NCI-H446 treated with DMSO at 0.1 percent for 48 hours (cell line): Measurements from ENCODE around the gene CKAP2L.
"Not testable (repeated sequence)": the region's sequence is repeated elsewhere in the genome, so short reads cannot be mapped to it uniquely, and the experiment has no call there.

ENCODE experiments used
- DNase-seq: peaks from one replicate; lab custom pipeline; 2025; lab: John Stamatoyannopoulos, UW

CKAP2L gene

GRCh38 chr2:112709703-112710102 lies 54.7 kb downstream of the CKAP2L start:
- no peak for DNase-seq

- no peak for DNase-seq
Observed at GRCh38 chr2:112708968-112709367, 55.4 kb downstream of the CKAP2L start.

- DNase-seq: not testable (repeated sequence)
Observed at GRCh38 chr2:112706947-112707346, 57.5 kb downstream of the CKAP2L start.

GRCh38 chr2:112706170-112706664 lies 58.2 kb downstream of the CKAP2L start:
- DNase-seq: no peak

DNA sequence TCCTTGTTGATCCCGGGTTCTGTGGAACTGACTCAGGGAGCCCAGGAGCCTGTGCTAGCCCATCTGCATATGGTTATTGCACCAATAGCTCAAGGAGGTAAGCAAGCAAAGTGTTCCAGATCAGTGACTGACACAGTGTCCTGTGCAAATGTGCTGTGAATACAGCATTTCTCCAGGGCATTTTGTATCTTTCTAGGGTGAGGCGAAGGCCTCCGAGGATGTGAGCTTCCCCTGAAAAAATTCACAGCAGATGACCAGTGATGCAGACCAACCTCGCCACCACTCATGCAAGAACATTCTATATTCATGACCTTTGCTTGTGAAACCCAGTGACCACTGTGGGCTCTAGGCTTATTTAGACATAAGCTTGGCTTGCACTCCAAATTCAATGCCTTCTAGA lies 58.8 kb downstream of the CKAP2L start:
- DNase-seq: no peak

DNA sequence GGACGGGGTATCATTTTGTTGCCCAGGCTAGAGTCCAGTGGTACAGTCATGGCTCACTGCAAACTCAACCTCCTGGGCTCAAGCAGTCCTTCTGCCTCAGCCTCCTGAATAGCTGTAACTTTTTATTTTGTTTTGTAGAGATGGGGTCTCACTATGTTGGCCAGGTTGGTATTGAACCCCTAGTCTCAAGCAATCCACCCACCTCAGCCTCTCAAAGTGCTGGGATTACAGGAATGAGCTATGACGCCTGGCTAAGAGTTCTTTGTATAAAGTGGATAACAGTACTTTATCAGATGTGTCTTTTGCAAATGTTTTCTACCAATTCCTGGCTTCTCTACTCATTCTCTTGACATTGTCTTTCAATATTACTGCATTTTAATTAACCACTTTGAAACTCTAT lies 60.7 kb downstream of the CKAP2L start:
- no peak for DNase-seq

DNA sequence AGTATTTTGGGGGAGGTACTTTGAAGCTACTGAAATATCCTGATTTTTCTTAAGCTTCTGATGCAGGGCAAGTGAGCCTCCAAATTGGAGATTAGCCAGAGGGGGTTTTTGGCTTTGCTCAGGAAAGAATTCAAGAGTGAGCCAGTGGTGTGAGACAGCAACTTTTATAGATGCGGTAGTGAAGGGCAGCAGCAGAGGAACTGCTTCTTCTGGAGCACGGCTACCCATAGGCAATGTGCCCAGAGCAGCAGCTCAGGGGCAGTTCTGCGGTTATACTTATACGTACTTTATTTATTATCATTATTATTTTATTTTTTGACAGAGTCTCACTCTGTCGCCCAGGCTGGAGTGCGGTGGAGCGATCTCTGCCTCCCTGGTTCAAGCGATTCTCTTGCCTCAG lies 63.4 kb downstream of the CKAP2L start:
- DNase-seq: no peak

- no peak for DNase-seq
Observed at GRCh38 chr2:112699984-112700667, 64.3 kb downstream of the CKAP2L start.

DNA sequence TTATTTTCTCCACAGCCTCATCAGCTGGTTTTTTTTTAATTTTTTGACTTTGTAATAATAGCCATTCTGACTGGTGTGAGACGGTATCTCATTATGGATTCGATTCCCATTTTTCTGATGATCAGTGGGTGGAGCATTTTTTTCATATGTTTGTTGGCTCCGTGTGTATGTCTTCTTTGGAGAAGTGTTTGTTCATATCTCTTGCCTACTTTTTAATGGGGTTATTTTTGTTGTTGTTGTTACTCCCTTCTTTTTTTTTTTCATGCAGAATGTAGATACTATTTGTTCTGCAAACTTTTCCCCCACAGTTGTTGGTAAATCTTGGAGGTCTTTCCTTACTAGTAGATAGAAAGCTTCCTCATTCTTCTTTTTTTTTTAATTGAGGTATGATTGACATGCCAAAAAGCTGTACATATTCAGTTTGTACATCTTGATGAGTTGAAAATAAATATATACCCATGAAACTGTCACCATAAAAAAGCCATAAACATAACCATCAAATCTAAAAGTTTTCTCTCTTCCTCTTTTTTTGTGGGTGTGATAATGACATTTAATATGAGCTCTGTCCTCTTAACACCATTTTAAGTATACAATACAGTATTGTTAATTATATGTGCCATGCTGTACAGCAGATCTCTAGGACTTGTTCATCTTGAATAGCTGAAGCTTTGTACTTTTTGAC lies 65.4 kb downstream of the CKAP2L start:
- no peak for DNase-seq

DNA sequence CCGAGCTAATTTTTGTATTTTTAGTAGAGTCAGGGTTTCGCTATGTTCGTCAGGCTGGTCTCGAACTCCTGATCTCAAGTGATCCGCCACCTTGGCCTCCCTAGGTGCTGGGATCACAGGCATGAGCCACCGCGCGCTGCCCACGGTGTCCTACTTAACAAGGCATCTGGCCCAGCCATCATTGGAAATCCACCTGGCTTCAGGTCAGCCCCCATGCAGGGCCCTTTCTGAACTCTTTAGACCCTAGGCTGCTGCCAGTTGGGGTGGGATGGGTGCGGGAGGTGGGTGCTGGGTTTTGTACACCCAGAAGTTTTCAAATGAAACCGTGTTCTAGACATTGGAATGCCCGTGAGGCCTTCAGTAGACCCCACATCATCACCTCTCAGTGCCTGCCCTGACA lies 70.2 kb downstream of the CKAP2L start:
- DNase-seq: no peak

DNA sequence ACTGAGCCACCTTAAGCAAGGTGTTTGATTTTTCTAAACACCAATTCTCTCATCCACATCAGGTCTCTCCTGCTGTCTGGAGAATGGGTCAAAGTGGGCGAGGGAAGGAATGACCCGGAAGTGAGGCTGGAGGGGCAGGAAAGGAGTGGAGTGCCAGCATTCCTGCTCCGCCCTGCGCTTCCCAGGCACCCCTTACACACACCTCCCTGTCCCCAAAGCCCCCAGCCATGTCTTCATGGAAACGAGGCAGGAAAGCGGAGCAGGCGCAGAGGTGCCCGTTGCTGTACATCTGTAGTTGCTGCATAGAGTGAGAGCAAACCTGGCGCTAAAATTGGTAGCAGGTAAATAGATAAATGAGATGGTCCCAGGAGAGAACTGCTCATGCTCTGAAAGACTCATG lies 70.8 kb downstream of the CKAP2L start:
- DNase-seq: no peak

DNA sequence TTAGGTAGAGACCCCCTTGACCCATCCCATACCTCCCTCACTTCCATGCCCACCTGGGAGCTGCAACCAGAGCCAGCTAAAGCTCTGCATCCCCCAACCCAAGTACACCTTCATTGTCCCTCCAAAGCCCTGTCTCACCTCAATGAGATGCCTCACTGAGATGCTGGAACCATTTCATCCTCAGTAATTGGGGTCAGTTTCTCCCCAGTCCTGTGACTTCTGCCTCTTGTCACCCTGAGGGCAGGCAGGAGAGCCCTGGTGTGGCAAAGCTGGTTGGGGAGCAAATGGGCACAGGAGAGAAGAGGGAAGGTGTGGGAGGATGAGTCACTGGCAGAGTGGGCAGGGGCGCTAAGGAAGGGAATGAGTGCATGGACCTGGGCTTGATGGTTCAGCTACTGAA lies 71.5 kb downstream of the CKAP2L start:
- no peak for DNase-seq

GRCh38 chr2:112692495-112692911 lies 71.9 kb downstream of the CKAP2L start:
- DNase-seq: peak; percentile 58

- DNase-seq: no peak
Observed at GRCh38 chr2:112691881-112692281, 72.5 kb downstream of the CKAP2L start.

GRCh38 chr2:112690853-112691401 lies 73.5 kb downstream of the CKAP2L start:
- DNase-seq: no peak

DNA sequence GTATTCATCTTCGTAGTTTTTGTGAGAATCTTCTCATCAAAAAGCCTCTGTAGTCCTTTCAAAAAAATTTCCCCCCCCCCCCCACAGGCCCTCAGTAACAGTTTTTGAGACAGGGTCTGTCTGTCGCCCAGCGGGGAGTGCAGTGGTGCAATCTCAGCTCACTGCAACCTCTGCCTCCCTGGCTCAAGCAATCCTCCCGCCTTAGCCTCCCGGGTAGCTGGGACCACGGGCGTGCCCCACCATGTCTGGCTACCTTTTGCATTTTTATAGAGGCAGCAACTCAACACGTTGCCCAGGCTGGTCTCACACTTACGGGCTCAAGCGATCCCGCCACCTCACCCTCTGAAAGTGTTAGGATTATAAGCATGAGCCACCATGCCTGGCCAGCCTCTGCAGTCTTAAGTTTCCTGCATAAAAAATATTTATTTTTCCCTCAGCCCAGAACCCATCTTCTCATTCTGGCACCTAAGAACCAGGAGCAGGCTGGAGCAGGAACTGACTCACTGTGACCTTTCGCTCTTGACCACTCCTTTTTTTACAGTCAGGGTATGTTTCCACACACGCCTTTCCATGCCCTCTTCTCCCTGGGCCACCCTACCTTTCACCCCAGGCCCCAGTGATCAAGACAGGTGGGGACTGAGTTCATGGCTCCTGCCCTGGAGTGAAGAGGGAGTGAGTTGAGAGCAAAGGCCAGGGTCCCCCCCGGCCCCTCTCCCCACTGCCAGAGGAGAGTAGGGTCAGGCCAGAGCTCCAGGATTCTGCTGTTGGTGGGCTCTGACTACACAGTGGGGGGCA lies 76.1 kb downstream of the CKAP2L start:
- no peak for DNase-seq

DNA sequence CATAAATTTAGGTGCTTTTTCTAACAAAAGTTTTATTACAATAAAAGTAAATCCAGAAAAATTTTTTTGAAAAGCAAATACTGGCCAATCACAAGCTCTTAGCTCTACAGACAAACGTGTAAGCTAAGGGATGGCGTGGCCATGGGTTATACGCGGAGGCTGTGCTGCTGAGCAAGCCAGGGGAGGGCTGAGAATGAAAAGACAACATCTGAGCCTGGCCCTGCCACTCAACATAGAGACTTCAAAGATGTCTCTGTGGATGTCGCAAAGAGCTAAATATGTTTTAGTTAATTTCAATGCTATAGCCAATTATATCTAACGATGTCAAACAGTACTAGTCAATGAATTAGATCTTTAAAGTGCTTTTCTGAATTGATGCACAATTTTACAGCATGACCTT lies 76.9 kb downstream of the CKAP2L start:
- DNase-seq: no peak
